Skeletal muscle tissue (tissue), 5 donors: Measurements from ENCODE around the gene ZNF710. TPM values are rescaled to one million over a fixed set of nuclear protein-coding genes. Genes with fewer than 3 reads are reported as not detected.

Source experiments
- H3K27ac ChIP-seq: one replicate; pipeline ENCODE4 v1.7.0; 2013; ENCODE audit warnings: mild to moderate bottlenecking, low read depth, low read length, inconsistent platforms
- H3K27me3 ChIP-seq, 3 donors: one replicate each; pipeline ENCODE4 v1.7.0; 2013; ENCODE audit warnings: low read length in 3 of 3; ENCODE audit not compliant: control insufficient read depth in 3 of 3, insufficient read depth in 3 of 3
- H3K36me3 ChIP-seq, 3 donors: one replicate each; pipeline ENCODE4 v1.7.0; 2013; ENCODE audit warnings: low read length in 3 of 3; ENCODE audit not compliant: control insufficient read depth in 3 of 3, insufficient read depth in 3 of 3
- H3K4me1 ChIP-seq, 3 donors: one replicate each; pipeline ENCODE4 v1.7.0; 2013; ENCODE audit warnings: low read length in 3 of 3, mild to moderate bottlenecking in 3 of 3; ENCODE audit not compliant: control insufficient read depth in 3 of 3, insufficient read depth in 3 of 3
- H3K4me3 ChIP-seq, 3 donors: one replicate each; pipeline ENCODE4 v1.7.0; 2013; ENCODE audit warnings: low read length in 3 of 3
- H3K9ac ChIP-seq, 3 donors: one replicate each; pipeline ENCODE4 v1.7.0; 2013; ENCODE audit warnings: low read length in 3 of 3, mild to moderate bottlenecking in 3 of 3, moderate library complexity in 2 of 3, low read depth in 1 of 3
- H3K9me3 ChIP-seq, 3 donors: one replicate each; pipeline ENCODE4 v1.7.0; 2013; ENCODE audit warnings: low read length in 3 of 3; ENCODE audit not compliant: control insufficient read depth in 3 of 3
- small RNA-seq: library from RNA; depleted of rRNA; stranded (forward); fragments of <200 nt; gene quantifications from one replicate; pipeline ENCODE3, GENCODE V24; 2014
- total RNA-seq: library from RNA; depleted of rRNA; stranded (reverse); fragments of >200 nt; gene quantifications from one replicate; pipeline ENCODE4 v1.2.3, GENCODE V29; 2014
- donor health status: Osteomylitis.

The ZNF710 gene
- total RNA-seq, 1 donor from 2014 or later, result 3.7 TPM

DNA sequence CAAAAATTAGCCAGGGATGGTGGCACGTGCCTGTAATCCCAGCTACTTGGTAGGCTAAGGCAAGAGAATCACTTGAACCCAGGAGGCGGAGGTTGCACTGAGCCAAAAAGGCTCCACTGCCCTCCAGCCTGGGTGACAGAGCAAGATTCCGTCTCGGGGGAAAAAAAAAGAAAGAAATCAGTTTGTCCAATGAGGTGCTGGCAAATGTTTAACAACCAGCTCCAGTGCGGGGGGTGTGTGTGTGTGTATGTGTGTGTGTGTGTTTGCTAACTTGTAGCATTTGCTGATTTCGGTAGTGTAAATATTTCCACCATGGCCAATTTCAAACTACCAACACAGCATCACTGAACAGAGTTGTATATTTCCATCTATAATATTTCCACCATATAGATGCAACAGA is 124.9 kb downstream of the ZNF710 start:
- H3K9ac ChIP-seq, result peak overlapping the region in 1 of 3 donors; percentile 51
- H3K4me1 ChIP-seq, result peaks cover 6 to 14% (median 12%) of the 10 kb centered on the region in 3 donors
- H3K36me3 ChIP-seq, result no peaks in the 10 kb centered on the region
- no peaks in the 10 kb centered on the region for H3K27me3 ChIP-seq
- H3K27ac ChIP-seq, result no peak overlapping the region
- H3K4me3 ChIP-seq, result no peak overlapping the region
- no peaks in the 10 kb centered on the region for H3K9me3 ChIP-seq

DNA sequence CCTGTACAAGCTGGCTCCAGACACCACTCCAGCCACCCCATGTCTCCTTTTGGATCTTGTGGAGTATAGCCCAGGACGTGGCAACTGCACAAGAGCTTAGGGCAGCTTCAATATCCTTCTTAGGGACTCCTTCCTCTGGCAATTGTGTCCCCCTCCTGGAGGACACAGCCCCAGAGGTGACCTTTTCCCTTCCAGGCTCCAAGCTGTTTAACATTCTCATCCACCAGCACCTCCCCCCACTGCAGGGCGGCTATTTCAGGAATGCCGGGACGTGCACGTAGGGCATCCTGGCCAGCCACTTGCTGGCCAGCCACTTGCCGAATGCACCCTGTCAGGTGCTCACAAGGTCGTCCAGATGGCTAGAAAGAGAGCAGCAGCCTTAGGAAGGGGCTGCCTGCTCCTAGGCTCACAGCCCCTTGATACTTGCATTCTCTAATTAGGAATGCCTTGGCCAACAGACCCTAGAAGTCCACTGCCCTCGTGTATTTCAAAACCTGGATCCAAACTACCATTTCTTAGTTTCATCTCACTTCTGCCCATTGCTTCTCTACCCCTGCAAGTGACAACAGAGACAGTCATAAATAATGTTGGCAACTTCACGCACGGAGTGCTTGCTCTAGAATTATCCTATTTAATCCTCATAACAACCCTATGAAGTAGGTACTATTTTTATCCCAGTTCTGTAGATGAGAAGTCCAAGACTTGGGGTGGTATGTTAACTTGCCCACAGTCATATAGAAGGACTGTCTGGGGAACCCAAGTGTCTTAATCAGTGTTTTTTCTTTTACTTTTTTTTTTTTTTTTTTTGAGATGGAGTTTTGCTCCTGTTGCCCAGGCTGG is 125.7 kb downstream of the ZNF710 start:
- Histone ChIP-seq H3K4me3 (peak overlapping the region in 1 of 3 donors; percentile 38), H3K9ac (peak overlapping the region; percentile 48 to 77 (median 65)), H3K9me3 (no peaks in the 10 kb centered on the region), H3K27ac (peak overlapping the region; percentile 82), H3K27me3 (no peaks in the 10 kb centered on the region), H3K36me3 (no peaks in the 10 kb centered on the region), H3K4me1 (peaks cover 6 to 14% (median 12%) of the 10 kb centered on the region in 3 donors)

DNA sequence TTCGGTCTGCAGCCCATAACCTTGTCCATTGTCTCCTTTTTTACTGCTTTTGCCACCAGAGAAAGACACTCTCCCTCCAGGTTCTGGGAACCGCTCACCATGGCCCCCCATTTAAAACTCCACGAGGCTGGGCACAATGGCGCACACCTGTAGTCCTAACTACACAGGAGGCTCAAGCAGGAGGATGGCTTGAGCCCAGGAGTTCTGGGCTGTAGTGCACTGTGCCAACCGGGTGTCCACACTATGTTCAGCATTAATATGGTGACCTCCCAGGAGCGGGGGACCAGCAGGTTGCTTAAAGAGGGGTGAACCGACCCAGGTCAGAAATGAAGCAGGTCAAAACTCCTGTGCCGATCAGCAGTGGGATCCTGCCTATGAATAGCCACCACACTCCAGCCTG is 129.2 kb downstream of the ZNF710 start:
- Histone ChIP-seq H3K4me3 (no peak overlapping the region), H3K9ac (no peak overlapping the region), H3K36me3 (no peaks in the 10 kb centered on the region), H3K27ac (no peak overlapping the region), H3K27me3 (no peaks in the 10 kb centered on the region), H3K4me1 (peaks cover 6 to 13% (median 12%) of the 10 kb centered on the region in 3 donors), H3K9me3 (no peaks in the 10 kb centered on the region)

Small RNA genes lying within 50 kb of the gene (small RNA-seq; reads per million reads assigned to genes)
- gene MIR3174, result 0.16 reads per million
- not detected for gene RF00066

Other genes starting within 250 kb of the ZNF710 start
- not detected for gene MESP2, start 225.0 kb upstream of the ZNF710 start, total RNA-seq
- 7.3 TPM for gene ANPEP, start 186.5 kb upstream of the ZNF710 start, total RNA-seq
- gene AP3S2, start 107.3 kb upstream of the ZNF710 start, total RNA-seq, result 51.7 TPM
- 13.0 TPM for gene ARPIN, start 88.4 kb upstream of the ZNF710 start, total RNA-seq
- 185 TPM for gene IDH2, start 101.1 kb downstream of the ZNF710 start, total RNA-seq
- 7.8 TPM for gene SEMA4B, start 200.0 kb downstream of the ZNF710 start, total RNA-seq
- gene CIB1, start 232.6 kb downstream of the ZNF710 start, total RNA-seq, result 7.8 TPM
- gene GDPGP1, start 232.9 kb downstream of the ZNF710 start, total RNA-seq, result 3.1 TPM
- gene TTLL13, start 248.2 kb downstream of the ZNF710 start, total RNA-seq, result not detected